Measurements from ENCODE around the gene SLC25A44. TPM values are rescaled to one million over a fixed set of nuclear protein-coding genes. Genes with fewer than 3 reads are reported as not detected.
"Not testable (repeated sequence)": the region's sequence is repeated elsewhere in the genome, so short reads cannot be mapped to it uniquely, and the experiment has no call there.

SLC25A44 gene
- total RNA-seq, 1 donor from 2014 or later: 21.3 TPM

- not testable (repeated sequence) for H3K9ac ChIP-seq (ENCODE audit: low read length); H3K4me3 Mint-ChIP-seq (ENCODE audit: unreplicated experiment); H3K36me3 ChIP-seq (ENCODE audit: insufficient read depth, low read length); H4K20me1 ChIP-seq (ENCODE audit: insufficient read depth, low read length); H3K4me1 Mint-ChIP-seq (ENCODE audit: low read depth, unreplicated experiment); H3K4me1 ChIP-seq (ENCODE audit: insufficient read depth, low read length); DNase-seq (ENCODE audit: low read depth); H3K27me3 ChIP-seq (ENCODE audit: insufficient read depth, low read length); H3K79me2 ChIP-seq (ENCODE audit: insufficient read depth, low read length); H3K4me2 ChIP-seq (ENCODE audit: low read length); H3K9me3 ChIP-seq (ENCODE audit: insufficient read depth, low read depth, low read length); H3K27me3 Mint-ChIP-seq (ENCODE audit: low read depth, unreplicated experiment); H2AFZ ChIP-seq (ENCODE audit: low read depth, low read length); H3K36me3 Mint-ChIP-seq (ENCODE audit: low read depth, unreplicated experiment); H3K27ac ChIP-seq (ENCODE audit: low read depth, low read length); H3K4me3 ChIP-seq (ENCODE audit: insufficient read depth, low read depth, low read length); H3K9me3 Mint-ChIP-seq (ENCODE audit: unreplicated experiment); FAIRE-seq
- peak overlapping the region; percentile 78 for H3K27ac Mint-ChIP-seq (ENCODE audit: unreplicated experiment)
These were observed 11.7 kb upstream of the SLC25A44 start for GRCh38 chr1:156182010-156182779.

GRCh38 chr1:156186347-156187177, 7.3 kb upstream of the SLC25A44 start:
- not testable (repeated sequence) for H4K20me1 ChIP-seq (ENCODE audit: insufficient read depth, low read length); DNase-seq (ENCODE audit: low read depth); H3K79me2 ChIP-seq (ENCODE audit: insufficient read depth, low read length); H3K4me3 Mint-ChIP-seq (ENCODE audit: unreplicated experiment); H3K27ac Mint-ChIP-seq (ENCODE audit: unreplicated experiment); H3K4me2 ChIP-seq (ENCODE audit: low read length); FAIRE-seq; H3K4me1 ChIP-seq (ENCODE audit: insufficient read depth, low read length); H3K27ac ChIP-seq (ENCODE audit: low read depth, low read length); H3K4me1 Mint-ChIP-seq (ENCODE audit: low read depth, unreplicated experiment); H2AFZ ChIP-seq (ENCODE audit: low read depth, low read length); H3K27me3 ChIP-seq (ENCODE audit: insufficient read depth, low read length); H3K36me3 Mint-ChIP-seq (ENCODE audit: low read depth, unreplicated experiment); H3K9ac ChIP-seq (ENCODE audit: low read length); H3K27me3 Mint-ChIP-seq (ENCODE audit: low read depth, unreplicated experiment); H3K36me3 ChIP-seq (ENCODE audit: insufficient read depth, low read length); H3K4me3 ChIP-seq (ENCODE audit: insufficient read depth, low read depth, low read length); H3K9me3 Mint-ChIP-seq (ENCODE audit: unreplicated experiment); H3K9me3 ChIP-seq (ENCODE audit: insufficient read depth, low read depth, low read length)

GRCh38 chr1:156190265-156190664, 3.6 kb upstream of the SLC25A44 start:
- not testable (repeated sequence) for H3K27ac ChIP-seq (ENCODE audit: low read depth, low read length); H2AFZ ChIP-seq (ENCODE audit: low read depth, low read length); DNase-seq (ENCODE audit: low read depth); H3K4me3 Mint-ChIP-seq (ENCODE audit: unreplicated experiment); H3K9ac ChIP-seq (ENCODE audit: low read length); FAIRE-seq; H3K4me3 ChIP-seq (ENCODE audit: insufficient read depth, low read depth, low read length); H3K27me3 Mint-ChIP-seq (ENCODE audit: low read depth, unreplicated experiment); H3K36me3 Mint-ChIP-seq (ENCODE audit: low read depth, unreplicated experiment); H3K4me1 Mint-ChIP-seq (ENCODE audit: low read depth, unreplicated experiment); H3K9me3 Mint-ChIP-seq (ENCODE audit: unreplicated experiment); H3K27me3 ChIP-seq (ENCODE audit: insufficient read depth, low read length); H3K27ac Mint-ChIP-seq (ENCODE audit: unreplicated experiment); H3K9me3 ChIP-seq (ENCODE audit: insufficient read depth, low read depth, low read length); H3K36me3 ChIP-seq (ENCODE audit: insufficient read depth, low read length); H3K4me2 ChIP-seq (ENCODE audit: low read length)
- H4K20me1 ChIP-seq (ENCODE audit: insufficient read depth, low read length): peaks cover 10% of the 10 kb centered on the region
- peaks cover 10% of the 10 kb centered on the region for H3K4me1 ChIP-seq (ENCODE audit: insufficient read depth, low read length)
- H3K79me2 ChIP-seq (ENCODE audit: insufficient read depth, low read length): peaks cover 12% of the 10 kb centered on the region

All from astrocyte (in vitro differentiated cells and primary cell).